ENCODE results near the gene LHX6. TPM values are rescaled to one million over a fixed set of nuclear protein-coding genes. Genes with fewer than 3 reads are reported as not detected.

LHX6 gene
- total and polyA plus RNA-seq, 2 of the 4 experiments (the other 2 are of a cell fraction) = under 0.01 to 0.05 TPM

GRCh38 chr9:122191584-122191983 is 37.2 kb downstream of the LHX6 start:
- no peak overlapping the region for H3K4me2 ChIP-seq (ENCODE audit: low read depth, low read length)
- dilution Hi-C loops (cut with HindIII; ENCODE audit: low sequenced_read_pairs, unreplicated experiment) = no loop called here
- 30% methylated on average over 4 of the region's 11 CpGs; no CpG with 5 or more reads in 1 of the 2 experiments for WGBS, 2 experiments (ENCODE audit: extremely low coverage in 2 of 2, insufficient read length in 1 of 2)
- H3K4me3 ChIP-seq (ENCODE audit: insufficient read depth, low read depth, low read length) = no peak overlapping the region
- H3K9ac ChIP-seq (ENCODE audit: low read depth, low read length) = no peak overlapping the region
- no peak overlapping the region for H2BK20ac ChIP-seq (ENCODE audit: low read depth, low read length)
- no peak overlapping the region for H4K8ac ChIP-seq (ENCODE audit: low read depth in 2 of 2, low read length in 2 of 2)
- peak overlapping the region; percentile 48 for H2AFZ ChIP-seq (replicated peaks; ENCODE audit: low read length, poor library complexity)
- ChIA-PET CTCF (no interaction called here), POLR2A (ENCODE audit: unreplicated experiment) (no interaction called here)
- H3K23ac ChIP-seq (ENCODE audit: low read depth, low read length) = no peak overlapping the region
- no peak overlapping the region for H3K56ac ChIP-seq (ENCODE audit: extremely low read depth, insufficient read depth, low read length)
- H2AK9ac ChIP-seq (replicated peaks; ENCODE audit: low read depth, low read length, poor library complexity) = no peak overlapping the region
- intact Hi-C loops (cut with micrococcal nuclease) = no loop called here
- no peak overlapping the region for H2AK5ac ChIP-seq (ENCODE audit: low read depth, low read length)
- H3K36me3 ChIP-seq (ENCODE audit: control insufficient read depth, insufficient read depth, low read length) = no peaks in the 10 kb centered on the region
- H2BK120ac ChIP-seq (ENCODE audit: low read depth, low read length) = no peak overlapping the region
- in situ Hi-C loops (cut with MboI; ENCODE audit: low sequenced_read_pairs) = no loop called here
- H3K4me1 ChIP-seq (ENCODE audit: control insufficient read depth, insufficient read depth, low read length) = no peaks in the 10 kb centered on the region
- DNase-seq (no peak), ATAC-seq (ENCODE audit: low read depth) (no peak)
- peaks cover 3% of the 10 kb centered on the region; the same call in 1 of the 2 replicates for H3K9me1 ChIP-seq (ENCODE audit: insufficient read depth, low read length)
- H4K5ac ChIP-seq (ENCODE audit: low read depth, low read length) = no peak overlapping the region
- no peaks in the 10 kb centered on the region for H3K79me1 ChIP-seq (ENCODE audit: low read depth in 1 of 2, low read length in 2 of 2)
- no peak overlapping the region for H2BK5ac ChIP-seq (ENCODE audit: low read depth, low read length, poor library complexity, severe bottlenecking)
- no peaks in the 10 kb centered on the region for H4K20me1 ChIP-seq (ENCODE audit: insufficient read depth, low read length)
- no peak for TF ChIP-seq MAZ (IDR thresholded peaks at IDR 0.05; ENCODE audit: borderline replicate concordance, low read depth, low read length)
- TF ChIP-seq RAD21 (IDR thresholded peaks at IDR 0.05; ENCODE audit: low read length) = no peak
- TF ChIP-seq BHLHE40 (IDR thresholded peaks at IDR 0.05; ENCODE audit: low read depth, low read length) = no peak
- TF ChIP-seq ELK1 (IDR thresholded peaks at IDR 0.05; ENCODE audit: borderline replicate concordance, low read depth, low read length) = no peak
- TF ChIP-seq POLR2A (IDR thresholded peaks at IDR 0.05; ENCODE audit: low read depth, low read length) = no peak
- no peak for TF ChIP-seq MXI1 (IDR thresholded peaks at IDR 0.05; ENCODE audit: borderline replicate concordance, low read depth, low read length)
- TF ChIP-seq USF2 (IDR thresholded peaks at IDR 0.05; ENCODE audit: low read depth, low read length) = no peak
- no peak for TF ChIP-seq FOS (IDR thresholded peaks at IDR 0.05; ENCODE audit: low read depth, low read length)
- no peak for TF ChIP-seq SMC3 (IDR thresholded peaks at IDR 0.05; ENCODE audit: low read depth, low read length)
- TF ChIP-seq RCOR1 (IDR thresholded peaks at IDR 0.05; ENCODE audit: insufficient replicate concordance, low read length) = no peak
- no peak for TF ChIP-seq RFX5 (IDR thresholded peaks at IDR 0.05; ENCODE audit: low read depth, low read length)
- no peak overlapping the region for H3K18ac ChIP-seq (ENCODE audit: low read depth, low read length)
- no peak overlapping the region for H3K14ac ChIP-seq (replicated peaks; ENCODE audit: low read depth, low read length)
- no peak overlapping the region for H3K4ac ChIP-seq (ENCODE audit: low read depth, low read length)
- H3K27ac ChIP-seq (ENCODE audit: insufficient read depth, low read length) = no peak overlapping the region
- no peak overlapping the region for H4K91ac ChIP-seq (ENCODE audit: insufficient read depth, low read depth, low read length)
- no TSS peak for BruUV-seq (replicated peaks)
- H2BK15ac ChIP-seq (ENCODE audit: low read depth, low read length) = no peak overlapping the region
- no peaks in the 10 kb centered on the region for H3K9me3 ChIP-seq (ENCODE audit: control insufficient read depth, insufficient read depth, low read length)
- peaks cover 30% of the 10 kb centered on the region for H3K27me3 ChIP-seq (ENCODE audit: control insufficient read depth, insufficient read depth, low read length)
